Measurements from ENCODE around the gene PPM1H.
A peak's percentile ranks its signal among the peaks of the same experiment; 100 is the strongest.

Gene PPM1H

DNA sequence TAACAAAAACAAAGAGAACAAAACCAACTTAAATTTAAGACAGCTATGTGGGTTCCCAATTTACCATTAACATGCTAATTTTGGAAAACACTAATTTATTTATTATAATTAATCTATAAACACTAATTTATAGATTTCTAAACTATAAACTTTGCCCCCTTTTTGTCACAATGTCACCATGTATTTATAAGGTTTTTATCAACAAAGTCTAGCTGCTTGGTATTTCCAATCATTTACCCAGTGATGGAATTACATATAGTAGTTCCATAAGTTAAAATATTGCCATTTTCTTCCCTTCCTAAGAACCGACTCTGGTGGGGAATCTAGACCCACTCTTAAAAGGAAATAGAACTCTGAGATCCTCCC is 140.7 kb downstream of the PPM1H start:
- no peak for TF ChIP-seq USF1 (IDR thresholded peaks at IDR 0.05)
- no peak for TF ChIP-seq CREB1 (IDR thresholded peaks at IDR 0.05; ENCODE audit: low read depth)
- no peak for TF ChIP-seq EGR1 (IDR thresholded peaks at IDR 0.05)
- no peak for TF ChIP-seq RAD21 (IDR thresholded peaks at IDR 0.05; ENCODE audit: low read depth)

DNA sequence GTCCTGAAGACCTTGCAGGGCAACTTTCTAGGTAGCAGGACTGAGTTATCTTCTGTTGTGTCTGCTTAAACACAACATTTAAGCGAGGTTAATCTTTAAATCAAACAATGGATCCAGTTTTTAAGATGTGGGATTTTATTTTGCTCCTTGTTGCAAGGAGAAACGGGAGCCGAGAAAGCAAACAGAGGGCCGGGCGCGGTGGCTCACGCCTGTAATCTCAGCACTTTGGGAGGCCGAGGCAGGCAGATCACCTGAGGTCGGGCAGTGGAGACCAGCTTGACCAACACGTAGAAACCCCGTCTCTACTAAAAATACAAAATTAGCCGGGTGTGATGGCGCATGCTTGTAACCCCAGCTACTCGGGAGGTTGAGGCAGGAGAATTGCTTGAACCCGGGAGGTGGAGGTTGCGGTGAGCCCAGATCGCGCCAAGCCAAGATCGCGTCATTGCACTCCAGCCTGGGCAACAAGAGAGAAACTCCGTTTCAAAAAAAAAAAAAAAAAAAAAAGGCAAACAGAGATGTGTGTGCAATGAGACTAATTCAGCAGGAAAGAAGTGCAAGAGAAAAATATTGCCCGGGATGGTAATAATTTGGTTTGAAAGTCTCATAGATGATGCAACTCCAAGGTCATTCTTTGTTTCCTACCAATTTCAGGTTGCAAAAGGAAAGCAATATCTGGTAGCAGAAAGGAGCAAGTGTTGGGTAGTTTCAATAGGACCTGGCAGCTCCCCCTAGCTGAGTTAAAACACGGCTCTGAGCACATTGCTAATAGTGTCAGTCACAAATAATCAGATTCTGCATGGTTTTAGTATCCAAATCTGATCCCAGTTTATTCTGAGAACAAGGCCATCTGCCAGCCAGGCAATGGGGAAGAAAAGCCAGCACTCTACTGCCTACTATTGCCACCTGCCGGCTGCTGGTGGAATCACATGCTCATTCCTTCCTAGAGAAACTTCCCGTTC is 141.4 kb downstream of the PPM1H start:
- no peak for TF ChIP-seq TCF12 (IDR thresholded peaks at IDR 0.05; ENCODE audit: low read depth)
- TF ChIP-seq YY1 (IDR thresholded peaks at IDR 0.05; ENCODE audit: low read depth): peak; percentile 27; the same call in 1 of the 2 replicates
- TF ChIP-seq, protein P1, sequence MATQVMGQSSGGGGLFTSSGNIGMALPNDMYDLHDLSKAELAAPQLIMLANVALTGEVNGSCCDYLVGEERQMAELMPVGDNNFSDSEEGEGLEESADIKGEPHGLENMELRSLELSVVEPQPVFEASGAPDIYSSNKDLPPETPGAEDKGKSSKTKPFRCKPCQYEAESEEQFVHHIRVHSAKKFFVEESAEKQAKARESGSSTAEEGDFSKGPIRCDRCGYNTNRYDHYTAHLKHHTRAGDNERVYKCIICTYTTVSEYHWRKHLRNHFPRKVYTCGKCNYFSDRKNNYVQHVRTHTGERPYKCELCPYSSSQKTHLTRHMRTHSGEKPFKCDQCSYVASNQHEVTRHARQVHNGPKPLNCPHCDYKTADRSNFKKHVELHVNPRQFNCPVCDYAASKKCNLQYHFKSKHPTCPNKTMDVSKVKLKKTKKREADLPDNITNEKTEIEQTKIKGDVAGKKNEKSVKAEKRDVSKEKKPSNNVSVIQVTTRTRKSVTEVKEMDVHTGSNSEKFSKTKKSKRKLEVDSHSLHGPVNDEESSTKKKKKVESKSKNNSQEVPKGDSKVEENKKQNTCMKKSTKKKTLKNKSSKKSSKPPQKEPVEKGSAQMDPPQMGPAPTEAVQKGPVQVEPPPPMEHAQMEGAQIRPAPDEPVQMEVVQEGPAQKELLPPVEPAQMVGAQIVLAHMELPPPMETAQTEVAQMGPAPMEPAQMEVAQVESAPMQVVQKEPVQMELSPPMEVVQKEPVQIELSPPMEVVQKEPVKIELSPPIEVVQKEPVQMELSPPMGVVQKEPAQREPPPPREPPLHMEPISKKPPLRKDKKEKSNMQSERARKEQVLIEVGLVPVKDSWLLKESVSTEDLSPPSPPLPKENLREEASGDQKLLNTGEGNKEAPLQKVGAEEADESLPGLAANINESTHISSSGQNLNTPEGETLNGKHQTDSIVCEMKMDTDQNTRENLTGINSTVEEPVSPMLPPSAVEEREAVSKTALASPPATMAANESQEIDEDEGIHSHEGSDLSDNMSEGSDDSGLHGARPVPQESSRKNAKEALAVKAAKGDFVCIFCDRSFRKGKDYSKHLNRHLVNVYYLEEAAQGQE (IDR thresholded peaks at IDR 0.05; ENCODE audit: low read depth): no peak
- peak; percentile 48; the same call in 1 of the 2 replicates for TF ChIP-seq MAX (IDR thresholded peaks at IDR 0.05)
- no peak for TF ChIP-seq TEAD4 (IDR thresholded peaks at IDR 0.05)
- TF ChIP-seq EP300 (IDR thresholded peaks at IDR 0.05; ENCODE audit: borderline replicate concordance): no peak
- peak; percentile 56 for TF ChIP-seq CEBPB (IDR thresholded peaks at IDR 0.05)
- TF ChIP-seq NFIC (IDR thresholded peaks at IDR 0.05): no peak
- TF ChIP-seq EGR1 (IDR thresholded peaks at IDR 0.05): no peak
- peak; percentile 41; the same call in 1 of the 2 replicates for TF ChIP-seq USF1 (IDR thresholded peaks at IDR 0.05)
- no peak for TF ChIP-seq CREB1 (IDR thresholded peaks at IDR 0.05; ENCODE audit: low read depth)
- TF ChIP-seq FOXM1 (IDR thresholded peaks at IDR 0.05; ENCODE audit: borderline replicate concordance, low read depth): no peak
- TF ChIP-seq RAD21 (IDR thresholded peaks at IDR 0.05; ENCODE audit: low read depth): peak; percentile 100
- TF ChIP-seq TAF1 (IDR thresholded peaks at IDR 0.05; ENCODE audit: low read depth): no peak
- no peak for TF ChIP-seq ZBTB7A (IDR thresholded peaks at IDR 0.05; ENCODE audit: low read depth)

- TF ChIP-seq CEBPB (IDR thresholded peaks at IDR 0.05) (no peak), EP300 (IDR thresholded peaks at IDR 0.05; ENCODE audit: borderline replicate concordance) (no peak), TEAD4 (IDR thresholded peaks at IDR 0.05) (no peak), ZBTB7A (IDR thresholded peaks at IDR 0.05; ENCODE audit: low read depth) (no peak), YY1 (IDR thresholded peaks at IDR 0.05; ENCODE audit: low read depth) (no peak), MAX (IDR thresholded peaks at IDR 0.05) (no peak), TAF1 (IDR thresholded peaks at IDR 0.05; ENCODE audit: low read depth) (no peak), EGR1 (IDR thresholded peaks at IDR 0.05) (no peak), NFIC (IDR thresholded peaks at IDR 0.05) (no peak)
- TF ChIP-seq, protein P1 (IDR thresholded peaks at IDR 0.05; ENCODE audit: low read depth): no peak
Observed at GRCh38 chr12:62792236-62792870, 142.6 kb downstream of the PPM1H start.

DNA sequence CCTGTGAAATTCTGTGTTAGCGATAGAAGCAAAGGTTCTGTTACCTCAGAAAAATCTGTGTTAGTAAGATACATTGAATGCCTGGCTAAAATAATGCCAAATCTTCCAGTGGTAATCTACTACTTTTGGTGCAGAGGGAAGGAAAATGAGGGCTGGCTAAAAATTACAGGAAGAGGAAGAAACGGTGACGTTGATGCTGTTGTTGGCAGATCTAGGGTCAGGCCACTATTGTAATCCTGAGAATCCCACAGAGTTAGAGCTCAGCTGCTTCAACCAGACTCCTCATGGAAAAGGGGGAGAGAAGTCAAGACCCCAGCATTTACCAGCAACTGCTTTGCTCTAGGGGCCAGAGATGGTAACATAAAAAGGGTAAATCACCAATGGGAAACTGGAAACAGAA is 145.1 kb downstream of the PPM1H start:
- TF ChIP-seq FOXM1 (IDR thresholded peaks at IDR 0.05; ENCODE audit: borderline replicate concordance, low read depth): no peak
- TF ChIP-seq TCF12 (IDR thresholded peaks at IDR 0.05; ENCODE audit: low read depth): no peak
- TF ChIP-seq, protein P1 (IDR thresholded peaks at IDR 0.05; ENCODE audit: low read depth): no peak
- no peak for TF ChIP-seq EGR1 (IDR thresholded peaks at IDR 0.05)
- TF ChIP-seq NFIC (IDR thresholded peaks at IDR 0.05): no peak
- no peak for TF ChIP-seq CREB1 (IDR thresholded peaks at IDR 0.05; ENCODE audit: low read depth)
- no peak for TF ChIP-seq TAF1 (IDR thresholded peaks at IDR 0.05; ENCODE audit: low read depth)

Measured in Ishikawa (cell line).